ENCODE measurements around the gene MPZL2. TPM values are rescaled to one million over a fixed set of nuclear protein-coding genes. Genes with fewer than 3 reads are reported as not detected.

Gene MPZL2
- polyA plus RNA-seq, 1 donor from 2014 or later: not detected

DNA sequence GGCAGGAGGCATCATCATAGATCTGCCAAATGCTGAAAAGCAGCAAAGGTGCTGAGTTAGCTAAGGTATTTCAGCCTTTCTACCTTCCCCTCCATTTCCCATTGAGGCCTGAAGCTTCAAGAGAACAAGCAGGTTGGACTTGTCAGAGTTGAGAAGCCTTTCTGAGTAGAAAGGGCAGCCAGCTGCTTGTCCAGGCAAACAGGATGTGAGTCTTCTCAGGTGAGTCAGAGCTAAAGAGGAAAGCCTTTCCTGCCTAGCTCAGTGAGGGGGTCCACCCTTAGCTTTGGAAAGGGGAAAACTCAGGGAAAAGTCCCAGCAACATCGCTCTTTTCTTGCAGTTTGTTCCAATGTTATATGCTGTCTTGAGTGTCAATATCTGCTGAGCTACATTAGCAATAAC is 13.2 kb upstream of the MPZL2 start:
- Histone ChIP-seq H3K36me3 (ENCODE audit: insufficient read depth, low read length) (no peaks in the 10 kb centered on the region), H4K20me1 (ENCODE audit: insufficient read depth) (no peaks in the 10 kb centered on the region), H3K9ac (ENCODE audit: low read length) (no peak overlapping the region), H3F3A (ENCODE audit: insufficient read depth, low read length, poor library complexity, severe bottlenecking) (no peaks in the 10 kb centered on the region), H3K9me2 (ENCODE audit: insufficient read depth, low read length) (no peaks in the 10 kb centered on the region), H3K4me2 (ENCODE audit: low read length) (no peak overlapping the region), H3K79me2 (replicated peaks; ENCODE audit: insufficient read depth, low read length) (no peaks in the 10 kb centered on the region), H2AFZ (ENCODE audit: low read depth, low read length) (no peak overlapping the region), H3K4me3 (ENCODE audit: low read length) (no peak overlapping the region), H3K27ac (ENCODE audit: low read length) (no peak overlapping the region), H3K9me3 (ENCODE audit: low read length) (no peaks in the 10 kb centered on the region), H3K27me3 (ENCODE audit: insufficient read depth, low read depth, low read length) (no peaks in the 10 kb centered on the region)
- TF ChIP-seq POLR2AphosphoS5 (IDR thresholded peaks at IDR 0.05): no peak
- TF ChIP-seq TAF1 (IDR thresholded peaks at IDR 0.05; ENCODE audit: low read depth): no peak
- TF ChIP-seq, protein P1, sequence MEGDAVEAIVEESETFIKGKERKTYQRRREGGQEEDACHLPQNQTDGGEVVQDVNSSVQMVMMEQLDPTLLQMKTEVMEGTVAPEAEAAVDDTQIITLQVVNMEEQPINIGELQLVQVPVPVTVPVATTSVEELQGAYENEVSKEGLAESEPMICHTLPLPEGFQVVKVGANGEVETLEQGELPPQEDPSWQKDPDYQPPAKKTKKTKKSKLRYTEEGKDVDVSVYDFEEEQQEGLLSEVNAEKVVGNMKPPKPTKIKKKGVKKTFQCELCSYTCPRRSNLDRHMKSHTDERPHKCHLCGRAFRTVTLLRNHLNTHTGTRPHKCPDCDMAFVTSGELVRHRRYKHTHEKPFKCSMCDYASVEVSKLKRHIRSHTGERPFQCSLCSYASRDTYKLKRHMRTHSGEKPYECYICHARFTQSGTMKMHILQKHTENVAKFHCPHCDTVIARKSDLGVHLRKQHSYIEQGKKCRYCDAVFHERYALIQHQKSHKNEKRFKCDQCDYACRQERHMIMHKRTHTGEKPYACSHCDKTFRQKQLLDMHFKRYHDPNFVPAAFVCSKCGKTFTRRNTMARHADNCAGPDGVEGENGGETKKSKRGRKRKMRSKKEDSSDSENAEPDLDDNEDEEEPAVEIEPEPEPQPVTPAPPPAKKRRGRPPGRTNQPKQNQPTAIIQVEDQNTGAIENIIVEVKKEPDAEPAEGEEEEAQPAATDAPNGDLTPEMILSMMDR (IDR thresholded peaks at IDR 0.05; ENCODE audit: poor library complexity, severe bottlenecking): no peak
- TF ChIP-seq, protein P2, sequence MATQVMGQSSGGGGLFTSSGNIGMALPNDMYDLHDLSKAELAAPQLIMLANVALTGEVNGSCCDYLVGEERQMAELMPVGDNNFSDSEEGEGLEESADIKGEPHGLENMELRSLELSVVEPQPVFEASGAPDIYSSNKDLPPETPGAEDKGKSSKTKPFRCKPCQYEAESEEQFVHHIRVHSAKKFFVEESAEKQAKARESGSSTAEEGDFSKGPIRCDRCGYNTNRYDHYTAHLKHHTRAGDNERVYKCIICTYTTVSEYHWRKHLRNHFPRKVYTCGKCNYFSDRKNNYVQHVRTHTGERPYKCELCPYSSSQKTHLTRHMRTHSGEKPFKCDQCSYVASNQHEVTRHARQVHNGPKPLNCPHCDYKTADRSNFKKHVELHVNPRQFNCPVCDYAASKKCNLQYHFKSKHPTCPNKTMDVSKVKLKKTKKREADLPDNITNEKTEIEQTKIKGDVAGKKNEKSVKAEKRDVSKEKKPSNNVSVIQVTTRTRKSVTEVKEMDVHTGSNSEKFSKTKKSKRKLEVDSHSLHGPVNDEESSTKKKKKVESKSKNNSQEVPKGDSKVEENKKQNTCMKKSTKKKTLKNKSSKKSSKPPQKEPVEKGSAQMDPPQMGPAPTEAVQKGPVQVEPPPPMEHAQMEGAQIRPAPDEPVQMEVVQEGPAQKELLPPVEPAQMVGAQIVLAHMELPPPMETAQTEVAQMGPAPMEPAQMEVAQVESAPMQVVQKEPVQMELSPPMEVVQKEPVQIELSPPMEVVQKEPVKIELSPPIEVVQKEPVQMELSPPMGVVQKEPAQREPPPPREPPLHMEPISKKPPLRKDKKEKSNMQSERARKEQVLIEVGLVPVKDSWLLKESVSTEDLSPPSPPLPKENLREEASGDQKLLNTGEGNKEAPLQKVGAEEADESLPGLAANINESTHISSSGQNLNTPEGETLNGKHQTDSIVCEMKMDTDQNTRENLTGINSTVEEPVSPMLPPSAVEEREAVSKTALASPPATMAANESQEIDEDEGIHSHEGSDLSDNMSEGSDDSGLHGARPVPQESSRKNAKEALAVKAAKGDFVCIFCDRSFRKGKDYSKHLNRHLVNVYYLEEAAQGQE (IDR thresholded peaks at IDR 0.05; ENCODE audit: borderline replicate concordance): no peak
- no peak for TF ChIP-seq RAD21 (conservative IDR thresholded peaks at IDR 0.05)

DNA sequence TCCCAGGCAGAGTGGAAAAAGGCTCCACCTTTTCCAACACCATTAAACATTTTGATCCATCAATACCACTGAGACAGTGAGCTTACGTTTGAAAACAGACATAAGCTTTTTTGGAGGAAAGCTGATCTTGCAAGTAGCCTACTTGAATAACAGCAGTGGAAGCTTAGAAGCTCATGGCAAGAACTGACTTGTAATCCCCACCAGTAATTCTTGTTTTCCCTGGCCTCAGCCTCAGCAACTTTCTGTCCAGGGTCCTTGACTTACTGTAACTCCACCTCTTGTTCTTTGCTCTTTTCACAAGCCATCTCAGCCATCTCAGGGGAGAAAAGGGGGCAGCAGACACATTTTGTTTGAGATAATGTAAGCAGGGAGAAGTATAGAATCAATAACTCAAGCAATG is 12.3 kb upstream of the MPZL2 start:
- H3K27me3 ChIP-seq (ENCODE audit: insufficient read depth, low read depth, low read length): no peaks in the 10 kb centered on the region
- no peaks in the 10 kb centered on the region for H4K20me1 ChIP-seq (ENCODE audit: insufficient read depth)
- no peak overlapping the region for H3K4me2 ChIP-seq (ENCODE audit: low read length)
- no peak overlapping the region for H3K27ac ChIP-seq (ENCODE audit: low read length)
- no peak overlapping the region for H3K4me3 ChIP-seq (ENCODE audit: low read length)
- no peaks in the 10 kb centered on the region for H3K9me2 ChIP-seq (ENCODE audit: insufficient read depth, low read length)
- no peaks in the 10 kb centered on the region for H3K79me2 ChIP-seq (replicated peaks; ENCODE audit: insufficient read depth, low read length)
- no peak for TF ChIP-seq RAD21 (conservative IDR thresholded peaks at IDR 0.05)
- TF ChIP-seq, protein P2 (IDR thresholded peaks at IDR 0.05; ENCODE audit: borderline replicate concordance): no peak
- TF ChIP-seq, protein P1 (IDR thresholded peaks at IDR 0.05; ENCODE audit: poor library complexity, severe bottlenecking): no peak
- TF ChIP-seq EZH2 (IDR thresholded peaks at IDR 0.05; ENCODE audit: borderline replicate concordance, insufficient read depth, low read length, poor library complexity, severe bottlenecking): no peak
- no peak for TF ChIP-seq POLR2AphosphoS5 (IDR thresholded peaks at IDR 0.05)
- no peak for TF ChIP-seq MXI1 (conservative IDR thresholded peaks at IDR 0.05; ENCODE audit: poor library complexity, severe bottlenecking)
- no peak for TF ChIP-seq EP300 (conservative IDR thresholded peaks at IDR 0.05; ENCODE audit: poor library complexity, severe bottlenecking)
- no peak for TF ChIP-seq SMC3 (conservative IDR thresholded peaks at IDR 0.05; ENCODE audit: poor library complexity)
- no peak for TF ChIP-seq TAF1 (IDR thresholded peaks at IDR 0.05; ENCODE audit: low read depth)
- no peak overlapping the region for H3K9ac ChIP-seq (ENCODE audit: low read length)
- no peaks in the 10 kb centered on the region for H3K9me3 ChIP-seq (ENCODE audit: low read length)
- H3K36me3 ChIP-seq (ENCODE audit: insufficient read depth, low read length): no peaks in the 10 kb centered on the region
- H3F3A ChIP-seq (ENCODE audit: insufficient read depth, low read length, poor library complexity, severe bottlenecking): no peaks in the 10 kb centered on the region
- no peak overlapping the region for H2AFZ ChIP-seq (ENCODE audit: low read depth, low read length)
